RPMI7951 (cell line): ENCODE results near the gene YAP1. TPM values are rescaled to one million over a fixed set of nuclear protein-coding genes. Genes with fewer than 3 reads are reported as not detected.
A peak's percentile ranks its signal among the peaks of the same experiment; 100 is the strongest.
"Not testable (repeated sequence)": the region's sequence is repeated elsewhere in the genome, so short reads cannot be mapped to it uniquely, and the experiment has no call there.

ENCODE experiments used
- DNase-seq: peaks from one replicate; pipeline ENCODE4 v3.0.0-alpha.2; 2012; ENCODE audit warnings: low read depth
- total RNA-seq: library from RNA; depleted of rRNA; stranded (reverse); fragments of >200 nt; shearing (Covaris generic); gene quantifications from 2 replicates; pipeline ENCODE4 v1.2.3, GENCODE V29; 2014

Gene YAP1
- total RNA-seq, 1 experiment from 2014 or later = 72.7 TPM

DNA sequence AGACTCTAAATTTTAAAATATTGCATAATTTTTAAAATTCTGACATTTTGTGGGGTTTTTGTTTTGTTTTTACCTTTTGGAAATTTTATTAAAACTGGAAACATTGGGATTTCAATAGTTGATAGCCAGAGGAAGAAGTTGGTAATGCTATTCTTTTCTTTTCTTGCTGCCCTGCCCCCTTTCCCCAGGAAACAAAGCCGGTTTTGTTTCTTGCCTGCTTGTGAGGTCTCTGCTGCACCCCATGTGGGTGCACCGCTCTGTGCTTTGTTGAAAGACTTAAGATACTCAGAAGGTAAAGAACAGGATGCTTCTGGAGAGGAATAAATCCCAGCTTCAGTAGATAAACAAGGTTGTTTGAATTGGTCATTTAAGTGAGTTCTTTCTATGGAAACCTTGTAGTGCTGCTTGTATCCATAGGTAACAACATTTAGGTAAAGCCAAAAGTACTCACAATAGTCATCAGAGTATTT, 87.5 kb downstream of the YAP1 start:
- no peak for DNase-seq

GRCh38 chr11:102199673-102200072, 89.4 kb downstream of the YAP1 start:
- no peak for DNase-seq

GRCh38 chr11:102200325-102200724, 90.1 kb downstream of the YAP1 start:
- not testable (repeated sequence) for DNase-seq

DNA sequence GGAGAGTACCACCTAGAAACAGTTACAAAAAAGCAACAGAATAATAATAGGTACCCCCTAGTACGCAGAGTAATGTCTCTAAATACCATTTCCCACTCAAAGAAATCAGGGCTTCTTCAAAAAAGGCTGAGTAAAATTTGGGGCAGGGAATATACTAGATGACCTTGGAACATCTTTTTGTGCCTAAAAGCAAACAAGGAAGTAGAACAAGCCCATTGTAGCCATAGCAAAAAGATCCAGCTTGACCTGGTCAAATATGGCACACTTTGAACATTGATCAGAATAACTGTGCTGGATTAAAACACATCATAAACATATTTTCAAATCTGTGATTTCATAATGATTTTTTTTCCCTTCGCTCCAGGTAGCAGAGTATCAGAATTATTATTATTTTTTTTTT, 91.5 kb downstream of the YAP1 start:
- no peak for DNase-seq

DNA sequence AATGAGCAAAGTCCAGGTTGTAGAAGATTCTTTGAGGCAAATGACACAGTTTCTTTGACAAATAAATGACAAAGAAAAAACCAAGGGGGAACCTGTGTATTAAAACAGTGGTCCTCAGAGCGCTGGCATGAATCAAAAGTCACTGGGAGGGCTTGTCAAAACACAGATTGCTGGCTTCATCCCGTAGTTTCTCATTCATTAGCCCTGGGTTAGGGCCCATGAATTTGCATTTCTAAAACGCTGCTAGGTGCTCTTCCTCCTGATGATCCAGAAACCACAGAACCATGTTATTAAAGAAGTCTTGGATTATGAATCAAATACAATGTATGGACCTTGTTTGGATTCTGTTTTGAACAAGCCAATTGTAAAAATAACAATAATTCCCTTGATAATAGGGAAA, 92.7 kb downstream of the YAP1 start:
- no peak for DNase-seq

- no peak for DNase-seq
These were observed 93.9 kb downstream of the YAP1 start for GRCh38 chr11:102204174-102204573.

GRCh38 chr11:102205805-102206204, 95.6 kb downstream of the YAP1 start:
- no peak for DNase-seq

- no peak for DNase-seq
These were observed 98.6 kb downstream of the YAP1 start for GRCh38 chr11:102208835-102209234.

GRCh38 chr11:102214623-102215022, 104.4 kb downstream of the YAP1 start:
- DNase-seq = no peak

GRCh38 chr11:102216433-102217075, 106.3 kb downstream of the YAP1 start:
- no peak for DNase-seq

DNA sequence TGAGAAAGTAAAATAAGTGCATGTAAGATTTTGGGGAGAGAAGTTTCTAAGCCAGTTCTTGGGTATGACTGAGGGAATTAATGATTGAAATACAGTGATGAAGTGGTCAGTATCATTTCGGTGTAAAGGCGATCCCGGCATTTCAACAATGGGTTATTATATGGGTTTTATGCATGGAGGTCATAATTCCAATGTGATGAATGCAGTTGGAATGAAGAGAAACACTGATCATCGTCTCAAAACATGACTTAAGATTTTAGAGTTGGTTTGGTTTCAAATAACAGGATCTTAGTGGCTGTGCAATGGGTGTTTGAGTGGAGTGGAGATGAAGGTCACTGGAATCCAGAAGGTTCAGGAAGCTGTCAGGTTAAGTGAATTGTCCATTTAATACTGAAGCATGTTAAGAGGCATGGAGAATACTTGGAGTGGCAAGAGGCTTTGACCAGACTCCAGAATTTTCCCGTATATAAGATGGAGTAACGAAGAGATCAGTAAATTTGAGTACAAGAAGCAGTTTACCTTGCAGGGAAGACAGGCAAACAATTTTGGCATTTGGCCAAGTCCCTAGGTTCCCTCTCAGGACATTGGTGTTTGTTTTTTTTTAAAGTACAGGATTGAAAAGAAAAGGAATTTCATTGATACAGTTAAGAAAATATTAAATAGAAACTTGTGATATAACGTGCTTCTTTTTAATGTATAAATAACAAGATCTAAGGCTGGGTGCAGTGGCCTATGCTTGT, 110.7 kb downstream of the YAP1 start:
- peak; percentile 59 for DNase-seq

GRCh38 chr11:102223859-102224258, 113.6 kb downstream of the YAP1 start:
- no peak for DNase-seq

DNA sequence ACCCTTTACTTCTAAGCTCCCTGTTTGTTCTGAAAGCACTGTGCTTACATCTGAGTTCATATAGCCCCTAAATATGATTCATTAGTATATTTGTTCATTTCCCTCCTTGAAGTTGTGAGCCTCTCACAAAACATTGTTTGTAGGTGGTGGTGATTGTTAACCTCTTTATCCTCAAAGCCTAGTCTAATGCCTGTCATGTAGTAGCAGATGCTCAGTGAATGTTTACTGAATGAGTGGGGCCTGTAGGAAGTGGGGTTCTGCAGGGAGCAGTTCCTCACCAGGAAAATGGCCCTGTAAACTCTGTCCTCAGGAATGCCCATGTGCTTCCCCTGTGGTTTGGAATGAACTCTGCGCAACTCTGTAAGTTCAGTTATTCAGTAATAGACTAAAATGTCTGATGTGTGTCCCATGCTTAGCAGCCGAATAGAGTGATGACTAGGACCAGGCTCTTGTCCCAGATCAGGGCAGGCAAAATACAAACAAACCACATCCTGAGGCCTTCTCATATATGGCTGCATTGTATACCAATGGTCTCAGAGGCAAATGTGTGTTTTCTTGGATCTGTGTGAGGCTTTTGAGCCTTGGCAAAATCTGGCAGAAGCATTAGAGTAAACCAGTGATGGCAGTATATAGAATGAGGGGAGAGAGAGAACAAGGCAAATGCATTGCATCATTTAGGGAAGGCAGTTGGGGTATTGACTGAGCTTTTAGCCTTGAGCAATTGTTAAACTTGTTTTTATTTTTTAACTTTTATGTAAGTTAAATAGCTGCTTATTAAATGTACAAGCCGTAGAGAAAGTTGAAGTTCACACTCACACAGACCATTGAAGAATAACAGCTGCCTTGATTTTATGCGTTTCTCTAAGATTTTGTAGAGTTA, 115.7 kb downstream of the YAP1 start:
- peak; percentile 97 for DNase-seq

- peak; percentile 90 for DNase-seq
These were observed 116.6 kb downstream of the YAP1 start for GRCh38 chr11:102226702-102227490.

DNA sequence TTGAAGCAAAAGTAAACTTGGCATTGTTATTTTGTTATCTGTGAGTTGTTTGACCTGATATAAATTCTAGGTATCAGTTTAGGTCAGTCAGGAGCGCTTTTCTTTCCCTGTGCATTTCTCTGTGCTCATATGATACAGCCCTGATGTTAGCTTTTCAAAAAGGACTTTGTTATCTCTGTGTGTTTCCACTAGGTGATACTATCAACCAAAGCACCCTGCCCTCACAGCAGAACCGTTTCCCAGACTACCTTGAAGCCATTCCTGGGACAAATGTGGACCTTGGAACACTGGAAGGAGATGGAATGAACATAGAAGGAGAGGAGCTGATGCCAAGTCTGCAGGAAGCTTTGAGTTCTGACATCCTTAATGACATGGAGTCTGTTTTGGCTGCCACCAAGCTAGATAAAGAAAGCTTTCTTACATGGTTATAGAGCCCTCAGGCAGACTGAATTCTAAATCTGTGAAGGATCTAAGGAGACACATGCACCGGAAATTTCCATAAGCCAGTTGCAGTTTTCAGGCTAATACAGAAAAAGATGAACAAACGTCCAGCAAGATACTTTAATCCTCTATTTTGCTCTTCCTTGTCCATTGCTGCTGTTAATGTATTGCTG, 119.4 kb downstream of the YAP1 start:
- peak; percentile 65 for DNase-seq

DNA sequence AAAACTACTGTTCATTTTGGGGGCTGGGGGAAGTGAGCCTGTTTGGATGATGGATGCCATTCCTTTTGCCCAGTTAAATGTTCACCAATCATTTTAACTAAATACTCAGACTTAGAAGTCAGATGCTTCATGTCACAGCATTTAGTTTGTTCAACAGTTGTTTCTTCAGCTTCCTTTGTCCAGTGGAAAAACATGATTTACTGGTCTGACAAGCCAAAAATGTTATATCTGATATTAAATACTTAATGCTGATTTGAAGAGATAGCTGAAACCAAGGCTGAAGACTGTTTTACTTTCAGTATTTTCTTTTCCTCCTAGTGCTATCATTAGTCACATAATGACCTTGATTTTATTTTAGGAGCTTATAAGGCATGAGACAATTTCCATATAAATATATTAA, 119.9 kb downstream of the YAP1 start:
- no peak for DNase-seq

DNA sequence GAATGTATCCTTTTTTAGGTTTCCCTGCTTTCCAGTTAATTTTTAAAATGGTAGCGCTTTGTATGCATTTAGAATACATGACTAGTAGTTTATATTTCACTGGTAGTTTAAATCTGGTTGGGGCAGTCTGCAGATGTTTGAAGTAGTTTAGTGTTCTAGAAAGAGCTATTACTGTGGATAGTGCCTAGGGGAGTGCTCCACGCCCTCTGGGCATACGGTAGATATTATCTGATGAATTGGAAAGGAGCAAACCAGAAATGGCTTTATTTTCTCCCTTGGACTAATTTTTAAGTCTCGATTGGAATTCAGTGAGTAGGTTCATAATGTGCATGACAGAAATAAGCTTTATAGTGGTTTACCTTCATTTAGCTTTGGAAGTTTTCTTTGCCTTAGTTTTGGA, 120.7 kb downstream of the YAP1 start:
- DNase-seq = no peak

DNA sequence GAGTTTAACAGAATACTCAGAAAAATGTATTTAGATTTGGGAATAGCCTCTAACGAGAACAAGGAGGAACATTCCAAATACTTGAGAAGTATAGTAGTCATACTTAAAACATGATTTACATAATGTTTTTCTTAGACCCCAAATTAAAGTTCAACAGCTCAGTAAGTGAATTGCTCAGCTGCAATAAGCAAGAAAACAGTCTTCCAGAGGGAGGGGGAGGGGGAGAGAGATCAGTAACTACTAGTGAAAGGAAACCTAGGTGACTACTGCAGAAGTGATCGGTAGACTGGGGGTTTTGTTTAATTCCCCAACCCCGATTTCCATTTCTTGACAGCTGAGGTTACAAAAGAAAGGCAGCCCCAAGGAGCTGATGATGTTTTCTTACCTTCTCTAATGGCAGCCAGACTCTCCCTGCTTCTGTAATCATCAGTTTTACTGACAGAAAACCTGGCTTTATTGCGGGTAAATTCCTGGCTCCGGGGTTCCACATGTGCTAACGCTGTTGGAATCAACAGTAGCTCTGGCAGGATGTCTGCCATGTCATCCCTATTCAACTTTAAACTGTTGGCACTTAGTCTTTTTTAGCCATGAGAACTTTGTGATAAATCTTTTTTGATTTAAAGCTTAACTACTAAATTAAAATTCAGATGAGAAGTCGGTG, 124.7 kb downstream of the YAP1 start:
- DNase-seq = no peak

DNA sequence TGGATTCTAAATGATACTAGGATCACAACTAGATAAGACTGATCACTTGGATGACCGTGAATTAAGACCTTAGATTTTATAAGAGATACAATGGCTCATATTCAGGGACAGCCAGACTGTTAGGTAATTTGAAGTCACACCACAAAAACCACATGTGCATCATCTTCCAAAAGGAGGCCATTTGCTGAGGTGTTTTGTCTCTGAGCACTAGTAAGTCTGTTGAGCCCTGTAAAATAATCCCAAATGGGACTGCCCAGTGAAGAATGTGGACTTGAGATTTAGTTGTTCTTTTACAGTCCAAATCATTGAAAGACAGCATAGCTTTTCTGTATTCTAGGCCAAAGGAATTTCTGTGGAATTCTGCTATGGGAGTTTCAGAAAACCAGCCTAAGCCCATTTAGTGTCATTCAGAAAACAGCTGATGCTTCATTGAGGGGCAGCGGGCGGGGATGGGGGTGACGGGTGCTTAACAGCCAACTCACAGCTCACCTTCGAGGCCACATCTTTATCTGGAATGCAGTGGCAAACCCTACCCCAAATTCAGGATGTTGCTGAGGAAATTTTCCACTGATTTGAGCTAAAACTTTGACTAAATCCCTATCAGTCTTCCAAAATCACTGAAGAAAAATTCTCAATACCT, 127.0 kb downstream of the YAP1 start:
- peak; percentile 90 for DNase-seq

DNA sequence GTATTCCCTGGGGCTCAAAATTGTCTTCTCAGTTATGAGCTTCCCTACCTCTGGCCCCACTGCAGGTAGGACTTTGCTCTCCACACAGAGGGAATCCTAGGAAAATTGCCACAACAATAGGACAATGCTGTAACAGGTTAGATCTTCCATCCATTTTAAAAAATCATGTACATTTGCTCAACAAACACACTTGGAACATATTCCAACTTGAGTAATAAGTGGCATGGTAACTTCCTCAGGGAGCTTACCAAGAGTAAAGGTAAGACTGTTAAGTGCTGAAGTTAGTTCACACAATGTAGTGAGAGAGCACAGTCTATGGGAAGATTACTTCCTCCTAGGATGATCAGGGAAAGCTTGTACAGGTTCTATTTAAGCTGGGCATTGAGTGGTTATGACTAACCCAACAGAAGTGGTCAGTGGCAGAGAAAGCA, 128.2 kb downstream of the YAP1 start:
- no peak for DNase-seq
